Measurements from ENCODE around the gene DMXL2.
"Not testable (repeated sequence)": the region's sequence is repeated elsewhere in the genome, so short reads cannot be mapped to it uniquely, and the experiment has no call there.

The DMXL2 gene

DNA sequence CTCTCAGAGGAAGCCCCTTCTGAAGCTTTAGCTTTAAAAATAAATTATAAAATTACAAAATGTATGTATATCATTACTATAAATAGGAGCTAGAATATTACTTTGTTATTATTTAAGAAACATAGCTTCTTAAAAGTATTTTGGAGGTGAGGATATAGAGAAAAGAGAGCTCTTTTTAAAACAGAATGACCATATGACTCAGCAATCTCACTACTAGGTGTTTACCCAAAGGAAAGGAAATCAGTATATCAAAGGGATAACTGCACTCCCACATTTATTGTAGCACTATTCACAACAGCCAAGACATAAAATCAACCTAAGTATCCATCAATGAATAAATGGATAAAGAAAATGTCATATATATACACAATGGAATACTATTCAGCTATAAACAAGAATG is 119.6 kb downstream of the DMXL2 start:
- no peak for FAIRE-seq
- no peak for DNase-seq (ENCODE audit: extremely low spot score, insufficient read length, low read depth)

DNA sequence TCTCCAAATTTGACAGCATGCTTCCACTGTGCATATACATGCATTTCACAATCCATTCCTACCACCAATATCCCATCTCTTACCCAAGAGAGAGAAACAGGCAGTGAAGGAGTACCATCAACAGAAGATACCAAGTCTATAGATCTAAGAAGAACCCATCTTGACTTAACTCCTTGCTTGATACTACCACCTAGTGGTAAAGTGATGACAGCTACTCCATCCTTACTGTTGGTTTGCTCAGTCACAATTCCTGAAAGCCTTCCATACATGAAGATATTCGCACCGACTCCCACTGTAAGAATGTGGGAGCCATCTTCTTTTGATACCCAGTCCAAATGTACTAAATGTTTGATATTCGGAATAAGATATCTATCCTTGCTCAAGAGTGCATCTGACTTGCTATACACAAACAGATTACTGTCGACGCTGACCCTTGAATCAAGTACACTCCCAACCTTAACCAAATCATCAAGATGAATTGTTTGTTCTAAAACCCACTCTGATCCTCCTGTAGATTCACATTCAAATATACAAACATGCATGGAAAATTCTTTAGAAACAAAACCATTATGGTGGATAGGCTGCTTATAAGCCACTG is 123.1 kb downstream of the DMXL2 start:
- FAIRE-seq (peak; percentile 78), DNase-seq (ENCODE audit: extremely low spot score, insufficient read length, low read depth) (peak; percentile 4)

DNA sequence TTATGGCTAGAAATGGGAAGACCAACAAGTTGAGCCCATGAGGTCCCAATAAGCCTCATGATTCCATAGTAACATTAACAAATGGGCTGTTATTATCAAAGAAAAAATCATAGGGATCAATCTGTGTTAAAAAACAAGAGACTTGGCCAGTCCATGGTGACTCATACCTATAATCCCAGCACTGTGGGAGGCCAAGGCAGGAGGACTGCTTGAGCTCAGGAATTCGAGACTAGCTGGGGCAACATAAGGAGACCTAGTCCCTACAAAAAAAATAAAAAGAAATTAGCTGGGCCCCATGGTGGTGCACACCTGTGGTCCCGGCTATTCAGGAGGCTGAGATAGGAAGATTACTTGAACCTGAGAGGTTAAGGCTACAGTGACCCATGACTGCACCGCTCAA is 124.8 kb downstream of the DMXL2 start:
- no peak for DNase-seq (ENCODE audit: extremely low spot score, insufficient read length, low read depth)
- FAIRE-seq, result no peak

DNA sequence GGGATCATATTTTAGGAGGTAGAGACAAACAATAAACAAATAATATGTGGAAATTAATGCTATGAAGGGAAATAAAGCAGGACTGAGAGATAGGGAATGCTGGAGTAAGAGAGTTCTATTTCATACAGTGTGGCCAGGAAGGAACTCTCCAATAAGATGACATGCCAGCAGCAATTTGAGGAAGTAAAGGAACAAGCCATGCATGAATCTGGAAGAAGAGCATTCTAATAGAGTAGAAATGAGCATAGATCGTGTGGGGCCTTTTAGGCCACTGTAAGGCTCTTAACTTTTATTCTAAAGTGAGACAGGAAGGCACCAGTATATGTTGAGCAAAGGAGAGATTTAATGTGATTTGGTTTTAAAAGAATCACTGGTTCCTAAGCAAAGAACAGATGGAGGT is 126.3 kb downstream of the DMXL2 start:
- DNase-seq (ENCODE audit: extremely low spot score, insufficient read length, low read depth) (no peak), FAIRE-seq (no peak)

DNA sequence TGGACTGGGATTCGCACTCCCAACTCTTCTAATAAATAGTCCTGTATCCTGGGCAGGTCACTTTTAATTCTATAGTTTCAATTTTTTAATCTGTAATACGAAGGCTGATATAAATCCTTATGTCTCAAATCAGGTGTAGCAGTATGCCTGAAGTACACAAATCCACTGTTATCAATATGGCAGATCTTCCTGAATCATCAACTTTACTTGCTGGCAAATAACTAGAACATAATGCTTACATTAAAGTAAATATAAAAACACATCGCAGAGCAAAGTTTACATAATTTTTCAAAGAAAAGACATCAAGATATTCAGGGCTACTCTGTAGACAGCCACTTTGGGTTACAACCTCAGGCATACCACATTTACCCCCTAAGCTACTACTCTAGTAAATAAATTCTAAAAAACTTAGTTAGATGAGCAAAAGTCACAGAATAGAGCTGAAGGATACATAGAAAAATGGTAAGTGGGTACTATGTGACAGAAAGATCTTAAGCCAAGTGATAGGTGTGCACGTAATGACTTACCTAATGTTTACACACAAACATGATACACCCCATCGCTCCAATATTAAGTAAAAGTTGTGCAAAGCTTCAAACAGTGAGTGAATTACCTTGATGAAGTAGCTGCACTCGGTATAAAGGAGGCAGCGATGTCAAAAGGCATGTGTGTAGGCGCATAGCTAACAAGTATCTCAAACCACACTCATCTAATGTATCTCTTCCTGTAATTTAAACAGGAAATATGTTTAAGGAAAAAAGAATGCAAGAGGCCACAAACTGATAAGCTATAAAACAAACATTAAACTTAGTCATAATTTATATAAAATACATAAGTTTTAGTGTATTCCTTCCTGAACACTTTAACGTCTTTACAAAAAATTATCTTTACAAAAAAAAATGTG is 127.9 kb downstream of the DMXL2 start:
- FAIRE-seq, result no peak

DNA sequence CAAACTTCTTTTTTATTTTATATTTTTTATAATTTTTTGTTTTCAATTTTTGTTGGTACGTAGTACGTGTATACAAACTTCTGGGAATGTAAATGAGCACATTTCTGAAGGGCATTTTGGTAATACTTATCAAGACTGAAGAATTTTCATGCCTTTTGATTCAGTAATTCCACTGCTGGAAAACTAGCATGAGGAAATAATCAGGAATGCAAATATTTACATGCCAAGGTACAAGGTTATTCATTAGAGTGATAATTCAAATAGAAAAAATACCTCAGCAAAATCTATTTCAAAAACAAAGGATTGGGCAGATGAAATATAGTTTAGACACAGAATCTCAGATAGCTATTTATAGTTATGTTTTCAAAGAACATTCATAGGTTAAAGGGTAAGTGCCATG is 128.7 kb downstream of the DMXL2 start:
- FAIRE-seq, result no peak
- DNase-seq (ENCODE audit: extremely low spot score, insufficient read length, low read depth), result no peak

More for the DNA sequence above, 127.9 kb downstream of the DMXL2 start:
- DNase-seq (ENCODE audit: extremely low spot score, insufficient read length, low read depth), result no peak

DNA sequence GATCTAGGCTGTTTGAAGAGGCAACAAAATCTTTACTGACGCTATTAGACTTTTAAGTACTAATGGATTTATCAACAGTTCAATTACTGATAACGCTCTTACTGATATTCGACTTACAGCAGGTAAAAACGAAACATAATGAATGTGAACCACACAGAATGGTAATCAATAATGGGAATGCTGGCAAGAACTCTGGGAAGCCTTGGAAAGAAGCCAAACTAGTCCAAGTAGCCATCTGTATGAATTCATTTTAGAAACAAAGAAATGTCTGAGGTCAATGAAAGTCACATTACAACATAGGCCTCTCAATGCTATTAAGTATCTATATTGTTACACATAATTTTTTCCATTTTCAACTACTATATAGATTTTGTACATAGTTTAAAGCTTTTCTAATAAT is 130.0 kb downstream of the DMXL2 start:
- DNase-seq (ENCODE audit: extremely low spot score, insufficient read length, low read depth) (no peak), FAIRE-seq (no peak)

DNA sequence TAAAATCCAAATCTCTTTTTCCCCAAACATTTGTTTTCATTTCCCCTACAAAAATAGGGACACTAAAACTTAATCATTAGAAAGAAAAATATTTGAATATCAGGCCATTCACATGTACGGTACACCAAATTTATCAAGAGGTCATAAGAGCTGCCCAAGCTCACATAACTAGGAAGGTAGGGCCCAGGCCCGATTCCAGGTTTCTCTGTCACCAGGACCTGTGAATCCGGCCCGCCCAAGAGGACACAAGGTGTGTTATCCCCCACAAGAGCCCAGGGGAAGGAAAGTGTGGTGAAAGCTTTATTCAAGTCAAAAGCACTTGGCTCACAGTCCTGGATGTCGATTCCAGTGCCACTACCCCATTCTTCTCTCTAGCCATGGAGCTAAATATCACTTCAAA is 130.6 kb downstream of the DMXL2 start:
- FAIRE-seq (no peak), DNase-seq (ENCODE audit: extremely low spot score, insufficient read length, low read depth) (no peak)

DNA sequence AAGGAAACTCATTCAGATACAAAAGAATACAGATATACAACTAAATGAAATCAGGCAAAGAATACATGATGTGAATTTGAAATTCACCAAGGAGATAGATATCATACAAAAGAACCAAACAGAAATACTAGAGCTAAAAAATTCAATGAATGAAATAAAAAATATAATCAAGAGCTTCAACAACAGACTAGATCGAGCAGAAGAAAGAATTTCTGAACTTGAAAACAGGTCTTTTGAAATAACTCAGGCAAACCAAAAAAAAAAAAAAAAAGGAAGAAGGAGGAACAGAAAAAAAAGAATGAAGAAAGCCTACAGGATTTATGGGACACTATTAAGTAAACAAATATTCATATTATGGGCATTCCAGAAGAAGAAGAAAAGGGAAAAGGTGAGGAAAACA is 137.8 kb downstream of the DMXL2 start:
- DNase-seq (ENCODE audit: extremely low spot score, insufficient read length, low read depth), result no peak
- no peak for FAIRE-seq

DNA sequence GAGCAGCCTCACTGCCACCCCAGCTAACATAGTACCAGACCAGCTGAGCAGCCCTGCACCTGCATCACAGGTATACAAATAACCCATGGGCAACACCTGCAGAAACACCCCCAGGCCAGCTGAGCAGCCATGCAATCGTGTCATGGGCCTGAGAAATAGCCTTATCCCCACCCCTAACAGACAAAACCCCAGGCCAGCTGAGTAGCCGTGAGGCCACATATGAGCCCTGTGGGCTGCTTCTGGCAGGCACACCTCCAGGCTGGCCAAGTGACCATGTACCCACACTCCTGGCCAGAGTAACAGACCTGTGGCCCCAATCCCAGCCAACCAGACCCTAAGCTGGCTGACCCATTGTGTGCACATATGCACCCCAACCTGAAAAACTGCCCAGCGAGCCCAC is 138.6 kb downstream of the DMXL2 start:
- no peak for DNase-seq (ENCODE audit: extremely low spot score, insufficient read length, low read depth)
- no peak for FAIRE-seq

DNA sequence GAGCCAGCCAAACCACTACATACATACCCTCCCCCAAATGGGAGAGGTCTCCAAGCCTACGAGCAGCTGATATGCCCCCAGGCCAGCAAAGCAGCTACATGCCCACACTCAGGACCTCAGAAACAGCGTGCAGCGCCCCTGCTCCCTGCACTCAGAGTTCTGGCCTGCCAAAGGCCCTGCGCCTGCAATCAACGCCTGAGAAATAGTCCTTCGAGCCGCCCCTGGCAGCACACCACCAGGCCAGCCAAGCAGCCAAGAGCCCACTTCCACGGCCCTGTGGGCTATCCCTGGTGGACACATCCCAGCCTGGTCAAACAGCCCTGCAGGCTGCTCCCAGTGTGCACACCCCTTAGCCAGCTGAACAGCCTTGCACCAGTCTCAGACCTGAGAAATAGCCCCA is 139.1 kb downstream of the DMXL2 start:
- DNase-seq (ENCODE audit: extremely low spot score, insufficient read length, low read depth) (no peak), FAIRE-seq (no peak)

DNA sequence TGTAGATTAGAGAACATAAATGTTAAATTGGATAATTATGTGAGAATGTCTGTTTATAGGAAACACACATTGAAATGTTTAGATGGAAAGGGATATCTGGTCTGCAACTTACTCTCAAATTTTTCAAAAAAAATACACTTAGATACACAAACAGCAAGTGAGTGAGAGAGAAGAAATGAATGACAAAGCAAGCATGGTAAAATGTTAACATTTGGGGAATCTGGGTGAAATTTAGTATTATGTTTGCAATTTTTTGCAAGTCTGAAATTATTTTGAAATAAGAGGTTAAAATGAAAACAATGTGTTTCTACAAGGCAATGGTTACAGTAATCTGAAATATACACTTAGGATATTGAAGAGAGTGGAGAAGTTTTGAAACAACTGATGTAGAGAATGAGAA is 146.8 kb downstream of the DMXL2 start:
- FAIRE-seq, result no peak

DNA sequence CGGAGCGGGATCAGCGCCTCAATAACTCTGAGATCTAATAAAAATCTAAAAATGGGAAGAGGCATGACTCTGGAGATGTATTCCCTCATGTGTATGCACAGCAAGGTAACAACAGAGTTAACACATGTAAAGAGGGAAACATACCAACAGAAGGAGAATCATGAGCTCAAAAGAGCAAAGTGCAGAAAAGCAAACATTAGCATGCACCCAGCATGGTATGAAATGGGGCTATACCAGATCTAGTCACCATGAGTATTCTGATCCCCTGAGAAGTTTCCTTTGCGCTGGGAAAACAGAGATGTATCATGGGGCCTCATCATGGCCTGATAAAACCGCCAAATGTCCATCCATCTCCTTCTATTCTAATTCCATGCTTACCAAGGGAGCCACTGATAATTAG is 152.1 kb downstream of the DMXL2 start:
- no peak for DNase-seq (ENCODE audit: extremely low spot score, insufficient read length, low read depth)
- FAIRE-seq, result no peak

More for the DNA sequence above, 146.8 kb downstream of the DMXL2 start:
- no peak for DNase-seq (ENCODE audit: extremely low spot score, insufficient read length, low read depth)

DNA sequence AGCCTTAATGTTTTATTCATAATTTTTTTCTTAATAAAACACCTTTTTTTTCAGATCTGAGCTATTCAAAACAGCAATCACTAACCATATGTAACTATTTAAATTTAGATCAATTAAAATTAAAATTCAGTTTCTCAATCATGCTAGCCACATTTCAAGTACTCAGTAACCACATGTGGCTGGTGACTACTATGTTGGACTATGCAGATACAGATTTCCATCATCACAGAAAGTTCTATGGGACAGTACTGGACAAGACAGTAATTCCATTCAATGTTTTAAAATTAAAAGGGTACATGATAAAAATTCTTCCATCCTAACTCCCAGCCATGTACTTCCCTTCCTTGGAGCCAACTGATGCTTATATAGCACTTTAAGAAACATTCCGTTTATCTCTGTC is 161.8 kb downstream of the DMXL2 start:
- FAIRE-seq (no peak), DNase-seq (ENCODE audit: extremely low spot score, insufficient read length, low read depth) (no peak)

DNA sequence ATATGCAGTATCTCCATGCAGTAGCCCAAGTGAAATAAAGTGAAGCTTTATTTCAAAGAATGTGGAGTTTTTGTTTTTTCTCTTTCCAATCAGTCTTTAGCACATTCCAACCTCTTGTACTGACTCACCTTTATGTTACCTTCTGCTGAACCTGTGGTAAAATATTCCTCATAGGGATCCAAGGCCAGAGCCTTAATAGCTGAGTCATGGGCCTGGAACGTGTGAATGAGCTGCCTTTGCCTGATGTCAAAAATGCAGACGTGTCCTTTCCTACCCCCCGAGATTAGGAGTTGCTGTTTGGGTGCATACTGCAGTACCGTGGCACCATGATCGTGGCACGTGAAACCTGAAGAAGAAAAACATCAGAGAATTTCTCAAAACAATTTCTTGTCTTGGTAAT is 172.6 kb downstream of the DMXL2 start:
- no peak for DNase-seq (ENCODE audit: extremely low spot score, insufficient read length, low read depth)
- FAIRE-seq, result no peak

DNA sequence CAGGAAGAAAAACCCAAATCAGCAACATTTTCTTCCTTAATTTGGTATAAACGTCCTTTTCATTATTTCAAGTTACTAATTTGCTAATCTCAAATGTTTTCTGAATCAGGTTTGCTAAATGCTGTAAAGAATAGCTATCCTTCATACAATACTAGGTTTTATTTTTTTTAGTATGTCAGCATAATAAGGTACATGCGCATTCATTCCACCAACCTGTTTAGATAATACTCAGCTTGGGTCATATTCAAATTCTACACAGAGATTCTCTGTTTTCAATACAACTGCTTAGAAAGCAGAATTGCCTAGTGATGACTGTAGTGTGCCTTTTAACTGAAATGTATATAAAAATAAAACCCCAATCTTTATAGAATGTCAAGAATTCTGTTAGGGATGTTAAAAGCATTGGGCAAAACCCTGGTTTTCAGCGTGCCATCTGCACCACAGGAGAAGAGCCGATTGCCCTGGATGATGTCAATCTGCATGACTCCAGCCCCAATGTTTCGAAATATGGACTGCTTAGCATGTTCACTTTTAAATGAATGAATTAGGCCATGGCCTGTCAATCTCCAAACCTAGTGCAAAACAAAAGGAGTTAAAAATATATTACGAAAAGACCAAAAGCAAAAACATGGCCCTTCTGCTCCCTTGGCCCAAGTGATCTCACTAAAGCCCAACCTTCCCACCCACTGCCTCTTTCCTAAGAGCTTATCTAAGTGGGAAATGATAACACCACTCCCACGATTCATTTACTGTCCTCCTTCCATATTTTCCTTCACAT is 173.8 kb downstream of the DMXL2 start:
- FAIRE-seq, result no peak
- DNase-seq (ENCODE audit: extremely low spot score, insufficient read length, low read depth), result no peak

DNA sequence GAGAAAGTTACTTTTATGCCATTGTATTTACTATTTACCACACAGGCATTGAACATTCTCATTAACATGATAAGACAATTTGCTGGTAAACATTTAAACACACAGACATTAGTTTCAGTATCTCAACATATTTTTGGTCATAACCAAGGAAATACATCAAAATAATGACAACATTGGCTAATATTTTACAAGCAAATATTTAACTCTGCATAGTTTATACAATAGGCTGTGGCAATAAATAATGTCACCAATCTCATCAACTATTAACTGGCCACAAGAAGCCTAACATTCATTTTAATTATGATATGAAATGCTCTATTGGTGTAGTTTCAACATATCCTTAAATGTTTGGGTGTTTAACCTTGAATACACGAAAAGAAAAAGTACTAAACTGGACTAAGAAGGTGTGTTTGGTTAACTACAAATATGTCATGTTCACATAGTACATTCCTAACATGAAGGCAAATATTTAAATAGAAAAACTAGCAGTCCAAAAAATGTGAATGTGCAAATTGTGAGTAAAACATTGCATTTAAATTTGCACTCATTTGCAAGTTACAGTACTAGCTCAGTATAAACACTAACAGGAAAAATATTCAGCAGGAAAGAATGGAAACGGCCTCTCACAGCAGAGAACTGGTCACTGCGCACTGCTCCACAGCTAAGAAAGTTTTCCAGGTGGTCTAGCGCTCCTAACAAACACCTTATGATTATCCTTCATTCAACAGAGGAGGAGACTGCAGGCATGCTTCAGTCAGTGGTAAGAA is 174.5 kb downstream of the DMXL2 start:
- DNase-seq (ENCODE audit: extremely low spot score, insufficient read length, low read depth) (no peak), FAIRE-seq (no peak)

DNA sequence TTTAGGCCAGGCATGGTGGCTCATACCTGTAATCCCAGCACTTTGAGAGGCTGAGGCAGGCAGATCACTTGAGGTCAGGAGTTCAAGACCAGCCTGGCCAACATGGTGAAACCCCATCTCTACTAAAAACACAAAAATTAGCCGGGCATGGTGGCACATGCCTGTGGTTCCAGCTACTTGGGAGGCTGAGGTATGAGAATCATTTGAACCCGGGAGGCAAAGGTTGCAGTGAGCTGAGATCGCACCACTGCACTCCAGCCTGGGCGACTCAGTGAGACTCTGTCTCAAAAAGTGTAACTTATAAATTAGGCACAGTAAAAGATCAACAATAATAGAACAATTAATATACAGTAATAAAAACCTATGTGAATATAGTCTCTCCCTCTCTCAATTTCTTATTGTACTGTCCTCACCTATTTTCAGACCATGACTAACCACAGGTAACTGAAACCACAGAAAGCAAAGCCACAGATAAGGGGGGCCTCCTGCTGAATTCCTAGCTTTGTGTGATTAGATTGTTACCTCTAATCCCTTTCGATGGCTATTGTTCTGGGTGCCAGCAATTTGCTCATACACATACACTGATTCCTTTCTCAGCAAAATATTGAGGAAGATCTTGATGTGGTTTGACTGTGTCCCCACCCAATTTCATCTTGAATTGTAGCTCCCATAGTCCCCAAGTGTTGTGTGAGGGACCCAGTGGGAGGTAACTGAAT is 176.4 kb downstream of the DMXL2 start:
- not testable (repeated sequence) for DNase-seq (ENCODE audit: extremely low spot score, insufficient read length, low read depth); FAIRE-seq

DNA sequence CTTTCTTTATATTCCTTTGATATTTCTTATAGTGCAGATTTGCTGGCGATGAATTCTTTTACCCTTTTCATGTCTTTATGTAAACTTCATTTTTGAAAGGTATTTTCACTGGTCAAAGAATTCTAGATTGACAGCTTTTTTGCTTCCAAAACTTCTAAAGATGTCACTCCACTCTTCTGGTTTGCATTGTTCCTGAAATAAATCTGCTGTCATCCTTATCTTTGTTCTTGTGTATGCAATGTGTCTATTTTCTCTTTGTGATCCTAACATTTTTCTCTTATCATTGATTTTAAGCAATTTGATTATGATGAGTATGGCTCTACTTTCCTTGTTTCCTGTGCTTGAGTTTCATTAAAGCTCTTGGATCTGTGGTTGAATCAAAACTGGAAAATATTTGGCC is 177.8 kb downstream of the DMXL2 start:
- no peak for FAIRE-seq
- no peak for DNase-seq (ENCODE audit: extremely low spot score, insufficient read length, low read depth)

DNA sequence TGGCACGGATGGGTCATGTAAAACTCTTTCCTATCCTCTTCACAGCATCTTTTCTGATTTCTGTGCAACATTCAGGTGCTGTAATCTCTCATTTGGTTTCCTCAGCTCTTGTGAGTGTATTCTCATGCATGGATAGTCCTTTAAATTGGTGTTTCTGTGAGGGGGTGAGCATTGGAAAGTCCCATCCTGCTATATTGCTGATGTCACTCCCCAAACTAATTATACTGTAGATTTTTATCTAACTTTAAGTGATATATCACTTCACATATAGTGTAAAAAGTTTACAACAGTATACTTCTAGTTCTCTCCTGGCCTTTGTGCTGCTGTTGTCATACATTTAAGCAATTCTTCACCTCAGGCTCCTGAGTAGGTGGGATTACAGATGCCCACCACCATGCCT is 178.5 kb downstream of the DMXL2 start:
- no peak for DNase-seq (ENCODE audit: extremely low spot score, insufficient read length, low read depth)
- FAIRE-seq, result no peak
